Neural progenitor cell (in vitro differentiated cells): ENCODE results near the gene CD300LB.

Source experiments
- EZH2phosphoT487 ChIP-seq: fragments of 200-600 bp; sonication (generic); IDR thresholded peaks from 2 replicates; pipeline ENCODE4 v1.6.1; 2017; ENCODE audit warnings: antibody characterized with exemption
- TF ChIP-seq, protein P1 (sequence below): fragments of 200-600 bp; sonication (generic); IDR thresholded peaks from 2 replicates; pipeline ENCODE4 v1.5.1; 2017; ENCODE audit warnings: antibody characterized with exemption, mild to moderate bottlenecking

DNA sequence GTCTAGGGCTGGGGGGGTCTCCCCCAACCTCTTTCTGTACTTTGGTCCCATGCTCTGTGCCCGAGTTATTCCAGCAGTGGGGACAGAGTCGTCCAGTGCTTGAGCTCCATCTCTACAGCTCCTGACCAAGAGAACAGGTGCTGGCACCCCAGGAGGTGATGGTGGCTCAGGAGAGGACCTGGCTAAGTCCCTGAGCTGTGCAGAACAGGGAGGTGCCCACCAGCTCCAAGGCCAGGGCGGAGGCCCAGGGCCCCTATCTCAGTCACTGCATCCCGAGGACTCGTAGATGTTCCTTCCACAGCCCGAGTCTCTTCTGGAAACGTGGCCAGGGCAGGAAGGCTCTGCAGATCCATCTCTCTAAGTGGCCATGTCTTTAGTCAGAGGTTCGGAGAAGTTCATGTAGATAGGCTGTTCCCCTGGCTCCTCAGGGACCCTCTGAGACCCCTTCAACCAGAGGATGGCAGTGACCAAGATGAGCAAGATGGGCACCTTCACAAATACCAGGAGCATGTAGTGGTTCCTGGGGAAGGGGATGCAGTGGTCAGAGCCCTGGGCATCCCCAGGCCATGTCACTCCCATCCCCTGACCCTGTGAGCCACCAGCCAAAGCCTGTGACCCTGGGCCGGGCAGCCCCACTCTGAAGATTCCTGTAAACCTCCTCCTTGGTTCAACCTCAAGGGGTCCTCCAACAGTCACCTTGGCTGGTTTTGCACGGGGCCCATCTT is 8.7 kb downstream of the CD300LB start:
- TF ChIP-seq, protein P1, sequence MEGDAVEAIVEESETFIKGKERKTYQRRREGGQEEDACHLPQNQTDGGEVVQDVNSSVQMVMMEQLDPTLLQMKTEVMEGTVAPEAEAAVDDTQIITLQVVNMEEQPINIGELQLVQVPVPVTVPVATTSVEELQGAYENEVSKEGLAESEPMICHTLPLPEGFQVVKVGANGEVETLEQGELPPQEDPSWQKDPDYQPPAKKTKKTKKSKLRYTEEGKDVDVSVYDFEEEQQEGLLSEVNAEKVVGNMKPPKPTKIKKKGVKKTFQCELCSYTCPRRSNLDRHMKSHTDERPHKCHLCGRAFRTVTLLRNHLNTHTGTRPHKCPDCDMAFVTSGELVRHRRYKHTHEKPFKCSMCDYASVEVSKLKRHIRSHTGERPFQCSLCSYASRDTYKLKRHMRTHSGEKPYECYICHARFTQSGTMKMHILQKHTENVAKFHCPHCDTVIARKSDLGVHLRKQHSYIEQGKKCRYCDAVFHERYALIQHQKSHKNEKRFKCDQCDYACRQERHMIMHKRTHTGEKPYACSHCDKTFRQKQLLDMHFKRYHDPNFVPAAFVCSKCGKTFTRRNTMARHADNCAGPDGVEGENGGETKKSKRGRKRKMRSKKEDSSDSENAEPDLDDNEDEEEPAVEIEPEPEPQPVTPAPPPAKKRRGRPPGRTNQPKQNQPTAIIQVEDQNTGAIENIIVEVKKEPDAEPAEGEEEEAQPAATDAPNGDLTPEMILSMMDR: no peak
- no peak for TF ChIP-seq EZH2phosphoT487
